Large intestine (tissue), 1 donor: Measurements from ENCODE around the gene PCYOX1L. TPM values are rescaled to one million over a fixed set of nuclear protein-coding genes. Genes with fewer than 3 reads are reported as not detected.

Source experiments
- polyA plus RNA-seq: library from polyadenylated mRNA; unstranded; fragments of 120-200 nt; gene quantifications from one replicate; pipeline ENCODE4 v1.2.1, GENCODE V29; 2013

Gene PCYOX1L
- polyA plus RNA-seq, 1 donor, result 48.7 TPM

Other genes with a start within 250 kb of the PCYOX1L start
- 7.2 TPM for gene ABLIM3, start 216.6 kb upstream of the PCYOX1L start, polyA plus RNA-seq
- gene AFAP1L1, start 86.2 kb upstream of the PCYOX1L start, polyA plus RNA-seq, result 9.6 TPM
- gene GRPEL2, start 12.5 kb upstream of the PCYOX1L start, polyA plus RNA-seq, result 18.2 TPM
- gene IL17B, start 21.2 kb downstream of the PCYOX1L start, polyA plus RNA-seq, result 4.0 TPM
- gene CSNK1A1, start 193.4 kb downstream of the PCYOX1L start, polyA plus RNA-seq, result 129 TPM
- 4.5 TPM for gene ARHGEF37, start 223.5 kb downstream of the PCYOX1L start, polyA plus RNA-seq